HEK293 (cell line): ENCODE results near the gene CHRM4.

Experiments used
- CTCF ChIA-PET: fragments of 350-600 bp; formaldehyde crosslinking; extraction: SDS; loops from one replicate; lab custom pipeline; 2021; ENCODE audit warnings: antibody characterized with exemption; lab: Yijun Ruan, JAX
- POLR2A ChIA-PET: fragments of 300-600 bp; formaldehyde crosslinking; extraction: SDS; loops from one replicate; lab custom pipeline; 2020; ENCODE audit warnings: antibody characterized with exemption, inconsistent platforms; lab: Yijun Ruan, JAX
- H3K27ac ChIP-seq: fragments of 200-500 bp; sonication (Bioruptor generic); 2 replicates; pipeline ENCODE4 v1.5.1; 2014; ENCODE audit warnings: low read depth, low read length, control low read depth, inconsistent platforms; ENCODE audit errors: extremely low read depth
- H3K36me3 ChIP-seq, 2 experiments: fragments of 200-500 bp in 1 of 2; sonication (Bioruptor generic) in 1 of 2; 1 replicate in 1 of 2; 2 replicates in 1 of 2; pipeline ENCODE4 v1.5.1; 2014 to 2017; ENCODE audit warnings: inconsistent platforms in 2 of 2, low read length in 2 of 2; ENCODE audit not compliant: control insufficient read depth in 2 of 2, insufficient read depth in 1 of 2
- H3K4me1 ChIP-seq: fragments of 200-500 bp; sonication (Bioruptor generic); 2 replicates; pipeline ENCODE4 v1.5.1; 2014; ENCODE audit warnings: mild to moderate bottlenecking, low read length, inconsistent platforms; ENCODE audit not compliant: control insufficient read depth, insufficient read depth
- H3K4me3 ChIP-seq: 2 replicates; pipeline ENCODE4 v1.5.1; 2011; ENCODE audit warnings: low read depth, mild to moderate bottlenecking, control low read depth, low read length, moderate library complexity
- H3K9me3 ChIP-seq: fragments of 200-500 bp; sonication (Bioruptor generic); 2 replicates; pipeline ENCODE4 v1.5.1; 2014; ENCODE audit warnings: low read depth, low read length, inconsistent platforms; ENCODE audit not compliant: control insufficient read depth, insufficient read depth
- GFI1B ChIP-seq: fragments of 450-650 bp; formaldehyde crosslinking; IDR thresholded peaks from 2 replicates; pipeline ENCODE4 v1.5.1; 2016; ENCODE audit warnings: missing biosample characterization, missing genetic modification characterization
- GLIS1 ChIP-seq: fragments of 450-650 bp; formaldehyde crosslinking; IDR thresholded peaks from 2 replicates; pipeline ENCODE4 v1.5.1; 2016; ENCODE audit warnings: missing biosample characterization, missing genetic modification characterization
- GLIS2 ChIP-seq: fragments of 450-650 bp; formaldehyde crosslinking; IDR thresholded peaks from 2 replicates; pipeline ENCODE4 v1.5.1; 2016; ENCODE audit warnings: missing biosample characterization, missing genetic modification characterization
- PRDM1 ChIP-seq: fragments of 450-650 bp; formaldehyde crosslinking; IDR thresholded peaks from 2 replicates; pipeline ENCODE4; 2016; ENCODE audit warnings: missing biosample characterization, missing genetic modification characterization
- SALL2 ChIP-seq: fragments of 450-650 bp; formaldehyde crosslinking; IDR thresholded peaks from 2 replicates; pipeline ENCODE4 v1.5.0; 2017; ENCODE audit warnings: missing biosample characterization, mild to moderate bottlenecking, missing genetic modification characterization, borderline replicate concordance
- TRIM28 ChIP-seq: IDR thresholded peaks from 2 replicates; pipeline ENCODE4 v1.6.1; 2011; ENCODE audit warnings: low read length, control low read depth, borderline replicate concordance
- ZBTB17 ChIP-seq: fragments of 450-650 bp; formaldehyde crosslinking; IDR thresholded peaks from 2 replicates; pipeline ENCODE4 v1.5.1; 2016; ENCODE audit warnings: missing biosample characterization, missing genetic modification characterization
- ZBTB20 ChIP-seq: fragments of 450-650 bp; formaldehyde crosslinking; IDR thresholded peaks from 2 replicates; pipeline ENCODE4 v1.5.1; 2016; ENCODE audit warnings: missing biosample characterization, missing genetic modification characterization
- ZNF112 ChIP-seq: fragments of 450-650 bp; formaldehyde crosslinking; IDR thresholded peaks from 2 replicates; pipeline ENCODE4 v1.5.0; 2017; ENCODE audit warnings: missing biosample characterization, missing genetic modification characterization
- ZNF184 ChIP-seq: fragments of 450-650 bp; IDR thresholded peaks from 2 replicates; pipeline ENCODE4 v1.5.1; 2018; ENCODE audit warnings: missing biosample characterization, mild to moderate bottlenecking, missing genetic modification characterization
- ZNF2 ChIP-seq: fragments of 450-650 bp; formaldehyde crosslinking; IDR thresholded peaks from 2 replicates; pipeline ENCODE4 v1.5.1; 2016; ENCODE audit warnings: missing biosample characterization, missing genetic modification characterization
- ZNF266 ChIP-seq: fragments of 450-650 bp; formaldehyde crosslinking; IDR thresholded peaks from 2 replicates; pipeline ENCODE4 v1.5.1; 2016; ENCODE audit warnings: missing biosample characterization, missing genetic modification characterization, low read depth
- ZNF292 ChIP-seq: fragments of 450-650 bp; formaldehyde crosslinking; IDR thresholded peaks from 2 replicates; pipeline ENCODE4 v1.5.1; 2016; ENCODE audit warnings: low read depth, missing biosample characterization, missing genetic modification characterization, borderline replicate concordance
- ZNF311 ChIP-seq: fragments of 450-650 bp; formaldehyde crosslinking; IDR thresholded peaks from 2 replicates; pipeline ENCODE4 v1.5.1; 2017; ENCODE audit warnings: missing biosample characterization, missing genetic modification characterization, borderline replicate concordance
- ZNF394 ChIP-seq: fragments of 450-650 bp; formaldehyde crosslinking; IDR thresholded peaks from 2 replicates; pipeline ENCODE4 v1.5.1; 2016; ENCODE audit warnings: missing biosample characterization, missing genetic modification characterization, mild to moderate bottlenecking, moderate library complexity, borderline replicate concordance
- ZNF404 ChIP-seq: fragments of 450-650 bp; formaldehyde crosslinking; IDR thresholded peaks from 2 replicates; pipeline ENCODE4 v1.5.1; 2017; ENCODE audit warnings: missing biosample characterization, missing genetic modification characterization
- ZNF488 ChIP-seq: fragments of 450-650 bp; formaldehyde crosslinking; IDR thresholded peaks from 2 replicates; pipeline ENCODE4 v1.5.1; 2016; ENCODE audit warnings: missing biosample characterization, missing genetic modification characterization
- ZNF560 ChIP-seq: fragments of 450-650 bp; formaldehyde crosslinking; IDR thresholded peaks from 2 replicates; pipeline ENCODE4 v1.5.1; 2017; ENCODE audit warnings: missing biosample characterization, missing genetic modification characterization, borderline replicate concordance
- ZNF585B ChIP-seq: fragments of 450-650 bp; formaldehyde crosslinking; IDR thresholded peaks from 2 replicates; pipeline ENCODE4 v1.5.1; 2016; ENCODE audit warnings: missing biosample characterization, missing genetic modification characterization
- ZNF621 ChIP-seq: fragments of 450-650 bp; formaldehyde crosslinking; IDR thresholded peaks from 2 replicates; pipeline ENCODE4 v1.5.1; 2017; ENCODE audit warnings: missing biosample characterization, missing genetic modification characterization
- ZNF629 ChIP-seq: fragments of 450-650 bp; formaldehyde crosslinking; IDR thresholded peaks from 2 replicates; pipeline ENCODE4 v1.5.1; 2017; ENCODE audit warnings: missing biosample characterization, missing genetic modification characterization
- ZNF677 ChIP-seq: fragments of 450-650 bp; IDR thresholded peaks from 2 replicates; pipeline ENCODE4 v1.5.0; 2018; ENCODE audit warnings: missing biosample characterization, mild to moderate bottlenecking, missing genetic modification characterization, moderate library complexity
- ZNF843 ChIP-seq: fragments of 450-650 bp; formaldehyde crosslinking; IDR thresholded peaks from 2 replicates; pipeline ENCODE4 v1.5.1; 2016; ENCODE audit warnings: missing biosample characterization, missing genetic modification characterization
- ZSCAN5A ChIP-seq: fragments of 450-650 bp; formaldehyde crosslinking; IDR thresholded peaks from 2 replicates; pipeline ENCODE4 v1.5.1; 2016; ENCODE audit warnings: missing biosample characterization, missing genetic modification characterization
- TF ChIP-seq, protein P1 (sequence below): fragments of 450-650 bp; formaldehyde crosslinking; IDR thresholded peaks from 2 replicates; pipeline ENCODE4 v1.5.1; 2016; ENCODE audit warnings: missing biosample characterization, missing genetic modification characterization
- TF ChIP-seq, protein P2 (sequence below): fragments of 450-650 bp; formaldehyde crosslinking; IDR thresholded peaks from 2 replicates; pipeline ENCODE4 v1.5.1; 2017; ENCODE audit warnings: missing biosample characterization, missing genetic modification characterization
- TF ChIP-seq, protein P3 (sequence below): fragments of 450-650 bp; formaldehyde crosslinking; conservative IDR thresholded peaks from 2 replicates; pipeline ENCODE4 v1.5.1; 2016; ENCODE audit warnings: low read depth, missing biosample characterization, missing genetic modification characterization
- TF ChIP-seq, protein P4 (sequence below): fragments of 450-650 bp; formaldehyde crosslinking; IDR thresholded peaks from 2 replicates; pipeline ENCODE4 v1.5.1; 2017; ENCODE audit warnings: missing biosample characterization, missing genetic modification characterization

Gene CHRM4

GRCh38 chr11:46418751-46419150 is 27.2 kb upstream of the CHRM4 start:
- H3K4me3 ChIP-seq, result no peak overlapping the region
- POLR2A ChIA-PET, result no interaction called here
- peaks cover 0 to 59% of the 10 kb centered on the region in 2 experiments; a peak in 1 of 3 replicates for H3K36me3 ChIP-seq
- TF ChIP-seq ZNF394 (no peak), ZNF621 (tag by site-specific recombination) (no peak), ZNF292 (tag by site-specific recombination) (no peak), GFI1B (no peak), ZNF585B (tag by site-specific recombination) (no peak), ZNF677 (tag by site-specific recombination) (no peak), ZNF404 (no peak), GLIS1 (no peak), ZBTB17 (no peak), PRDM1 (tag by site-specific recombination) (no peak), GLIS2 (tag by site-specific recombination) (no peak), ZNF266 (no peak), ZSCAN5A (tag by site-specific recombination) (no peak), TRIM28 (no peak), ZNF311 (tag by site-specific recombination) (no peak), ZNF184 (tag by site-specific recombination) (no peak)
- TF ChIP-seq, protein P1, sequence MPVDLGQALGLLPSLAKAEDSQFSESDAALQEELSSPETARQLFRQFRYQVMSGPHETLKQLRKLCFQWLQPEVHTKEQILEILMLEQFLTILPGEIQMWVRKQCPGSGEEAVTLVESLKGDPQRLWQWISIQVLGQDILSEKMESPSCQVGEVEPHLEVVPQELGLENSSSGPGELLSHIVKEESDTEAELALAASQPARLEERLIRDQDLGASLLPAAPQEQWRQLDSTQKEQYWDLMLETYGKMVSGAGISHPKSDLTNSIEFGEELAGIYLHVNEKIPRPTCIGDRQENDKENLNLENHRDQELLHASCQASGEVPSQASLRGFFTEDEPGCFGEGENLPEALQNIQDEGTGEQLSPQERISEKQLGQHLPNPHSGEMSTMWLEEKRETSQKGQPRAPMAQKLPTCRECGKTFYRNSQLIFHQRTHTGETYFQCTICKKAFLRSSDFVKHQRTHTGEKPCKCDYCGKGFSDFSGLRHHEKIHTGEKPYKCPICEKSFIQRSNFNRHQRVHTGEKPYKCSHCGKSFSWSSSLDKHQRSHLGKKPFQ (tag by site-specific recombination), result no peak
- TF ChIP-seq, protein P2, sequence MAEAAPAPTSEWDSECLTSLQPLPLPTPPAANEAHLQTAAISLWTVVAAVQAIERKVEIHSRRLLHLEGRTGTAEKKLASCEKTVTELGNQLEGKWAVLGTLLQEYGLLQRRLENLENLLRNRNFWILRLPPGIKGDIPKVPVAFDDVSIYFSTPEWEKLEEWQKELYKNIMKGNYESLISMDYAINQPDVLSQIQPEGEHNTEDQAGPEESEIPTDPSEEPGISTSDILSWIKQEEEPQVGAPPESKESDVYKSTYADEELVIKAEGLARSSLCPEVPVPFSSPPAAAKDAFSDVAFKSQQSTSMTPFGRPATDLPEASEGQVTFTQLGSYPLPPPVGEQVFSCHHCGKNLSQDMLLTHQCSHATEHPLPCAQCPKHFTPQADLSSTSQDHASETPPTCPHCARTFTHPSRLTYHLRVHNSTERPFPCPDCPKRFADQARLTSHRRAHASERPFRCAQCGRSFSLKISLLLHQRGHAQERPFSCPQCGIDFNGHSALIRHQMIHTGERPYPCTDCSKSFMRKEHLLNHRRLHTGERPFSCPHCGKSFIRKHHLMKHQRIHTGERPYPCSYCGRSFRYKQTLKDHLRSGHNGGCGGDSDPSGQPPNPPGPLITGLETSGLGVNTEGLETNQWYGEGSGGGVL, result no peak
- CTCF ChIA-PET, result interaction anchor here (0.6 to 1.5 kb wide), 4 partner anchors 8 to 111 kb away, joined by 3 to 6 read pairs (median 3); no protein-coding TSS in a partner anchor
- H3K4me1 ChIP-seq, result peaks cover 8% of the 10 kb centered on the region; the same call in 1 of the 2 replicates
- no peak overlapping the region for H3K27ac ChIP-seq
- H3K9me3 ChIP-seq, result no peaks in the 10 kb centered on the region

GRCh38 chr11:46417711-46418110 is 26.1 kb upstream of the CHRM4 start:
- no peaks in the 10 kb centered on the region for H3K9me3 ChIP-seq
- POLR2A ChIA-PET, result no interaction called here
- H3K27ac ChIP-seq, result no peak overlapping the region
- TF ChIP-seq ZBTB20 (tag by site-specific recombination) (no peak), ZNF629 (tag by site-specific recombination) (no peak), SALL2 (tag by site-specific recombination) (no peak), ZNF112 (tag by site-specific recombination) (no peak), ZNF488 (tag by site-specific recombination) (no peak), ZNF2 (tag by site-specific recombination) (no peak), ZNF560 (no peak), ZNF843 (tag by site-specific recombination) (no peak)
- TF ChIP-seq, protein P3, sequence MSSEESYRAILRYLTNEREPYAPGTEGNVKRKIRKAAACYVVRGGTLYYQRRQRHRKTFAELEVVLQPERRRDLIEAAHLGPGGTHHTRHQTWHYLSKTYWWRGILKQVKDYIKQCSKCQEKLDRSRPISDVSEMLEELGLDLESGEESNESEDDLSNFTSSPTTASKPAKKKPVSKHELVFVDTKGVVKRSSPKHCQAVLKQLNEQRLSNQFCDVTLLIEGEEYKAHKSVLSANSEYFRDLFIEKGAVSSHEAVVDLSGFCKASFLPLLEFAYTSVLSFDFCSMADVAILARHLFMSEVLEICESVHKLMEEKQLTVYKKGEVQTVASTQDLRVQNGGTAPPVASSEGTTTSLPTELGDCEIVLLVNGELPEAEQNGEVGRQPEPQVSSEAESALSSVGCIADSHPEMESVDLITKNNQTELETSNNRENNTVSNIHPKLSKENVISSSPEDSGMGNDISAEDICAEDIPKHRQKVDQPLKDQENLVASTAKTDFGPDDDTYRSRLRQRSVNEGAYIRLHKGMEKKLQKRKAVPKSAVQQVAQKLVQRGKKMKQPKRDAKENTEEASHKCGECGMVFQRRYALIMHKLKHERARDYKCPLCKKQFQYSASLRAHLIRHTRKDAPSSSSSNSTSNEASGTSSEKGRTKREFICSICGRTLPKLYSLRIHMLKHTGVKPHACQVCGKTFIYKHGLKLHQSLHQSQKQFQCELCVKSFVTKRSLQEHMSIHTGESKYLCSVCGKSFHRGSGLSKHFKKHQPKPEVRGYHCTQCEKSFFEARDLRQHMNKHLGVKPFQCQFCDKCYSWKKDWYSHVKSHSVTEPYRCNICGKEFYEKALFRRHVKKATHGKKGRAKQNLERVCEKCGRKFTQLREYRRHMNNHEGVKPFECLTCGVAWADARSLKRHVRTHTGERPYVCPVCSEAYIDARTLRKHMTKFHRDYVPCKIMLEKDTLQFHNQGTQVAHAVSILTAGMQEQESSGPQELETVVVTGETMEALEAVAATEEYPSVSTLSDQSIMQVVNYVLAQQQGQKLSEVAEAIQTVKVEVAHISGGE, result no peak
- TF ChIP-seq, protein P4, sequence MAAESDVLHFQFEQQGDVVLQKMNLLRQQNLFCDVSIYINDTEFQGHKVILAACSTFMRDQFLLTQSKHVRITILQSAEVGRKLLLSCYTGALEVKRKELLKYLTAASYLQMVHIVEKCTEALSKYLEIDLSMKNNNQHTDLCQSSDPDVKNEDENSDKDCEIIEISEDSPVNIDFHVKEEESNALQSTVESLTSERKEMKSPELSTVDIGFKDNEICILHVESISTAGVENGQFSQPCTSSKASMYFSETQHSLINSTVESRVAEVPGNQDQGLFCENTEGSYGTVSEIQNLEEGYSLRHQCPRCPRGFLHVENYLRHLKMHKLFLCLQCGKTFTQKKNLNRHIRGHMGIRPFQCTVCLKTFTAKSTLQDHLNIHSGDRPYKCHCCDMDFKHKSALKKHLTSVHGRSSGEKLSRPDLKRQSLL (tag by site-specific recombination), result no peak
- TF ChIP-seq, all 188 proteins: peak for 0
- Histone ChIP-seq H3K36me3 (peaks cover 0 to 67% of the 10 kb centered on the region in 2 experiments; a peak in 1 of 3 replicates), H3K4me1 (peaks cover 8% of the 10 kb centered on the region; the same call in 1 of the 2 replicates), H3K4me3 (no peak overlapping the region)
- CTCF ChIA-PET, result no interaction called here
